T-cell (primary cell): Measurements from ENCODE around the gene OPN3. TPM values are rescaled to one million over a fixed set of nuclear protein-coding genes. Genes with fewer than 3 reads are reported as not detected.

ENCODE experiments used
- ATAC-seq, 4 experiments: fragments of 200-7000 bp in 3 of 4; fragments of 150-1000 bp in 1 of 4; cut with Tn5 transposase; replicated peaks in 1 of 4; 1 replicate in 3 of 4; 2 replicates in 1 of 4; pipeline ENCODE4 v1.10.0; 2021; ENCODE audit warnings: moderate library complexity in 3 of 4, mild to moderate bottlenecking in 2 of 4, moderate number of reproducible peaks in 1 of 4
- CTCF ChIA-PET, 2 donors: fragments of 300-600 bp; sonication (Branson Sonifier 250); formaldehyde crosslinking; loops; one replicate each; lab custom pipeline; 2022; ENCODE audit warnings: antibody characterized with exemption in 2 of 2; lab: Charles Lee
- POLR2A ChIA-PET, 2 donors: fragments of 300-600 bp; sonication (Branson Sonifier 250); formaldehyde crosslinking; loops; one replicate each; lab custom pipeline; 2022; ENCODE audit warnings: antibody characterized with exemption in 2 of 2; lab: Charles Lee
- DNase-seq, 35 experiments: peaks; one replicate each; pipeline versions ENCODE4 v3.0.0 to v3.0.0-alpha.2; 2013 to 2023
- H3K27ac ChIP-seq: one replicate; pipeline ENCODE4 v1.5.1; 2013; ENCODE audit warnings: low read length
- H3K27me3 ChIP-seq, 2 experiments: replicated peaks in 1 of 2; 1 replicate in 1 of 2; 2 replicates in 1 of 2; pipeline versions ENCODE4 v1.6.1 to v1.7.0; 2013; ENCODE audit warnings: low read length in 1 of 2, mixed read lengths in 1 of 2; ENCODE audit not compliant: control insufficient read depth in 2 of 2, insufficient read depth in 2 of 2; ENCODE audit errors: extremely low read depth in 1 of 2
- H3K36me3 ChIP-seq, 2 donors: 1 replicate in 1 of 2; 2 replicates in 1 of 2; pipeline versions ENCODE4 v1.6.1 to v1.7.0; 2013; ENCODE audit warnings: low read length in 1 of 2; ENCODE audit not compliant: control insufficient read depth in 2 of 2, insufficient read depth in 1 of 2; ENCODE audit errors: extremely low read depth in 1 of 2
- H3K4me1 ChIP-seq, 2 experiments: 1 replicate in 1 of 2; 2 replicates in 1 of 2; pipeline versions ENCODE4 v1.6.1 to v1.7.0; 2013; ENCODE audit warnings: low read length in 2 of 2, mixed read lengths in 1 of 2; ENCODE audit not compliant: insufficient read depth in 2 of 2, control insufficient read depth in 1 of 2; ENCODE audit errors: extremely low read depth in 1 of 2
- H3K4me3 ChIP-seq, 2 donors: 1 replicate in 1 of 2; 2 replicates in 1 of 2; pipeline versions ENCODE4 v1.5.1 to v1.7.0; 2013; ENCODE audit warnings: mild to moderate bottlenecking in 2 of 2, low read length in 1 of 2, moderate library complexity in 1 of 2; ENCODE audit not compliant: control insufficient read depth in 1 of 2; ENCODE audit errors: extremely low read depth in 1 of 2
- H3K9me3 ChIP-seq: 2 replicates; pipeline ENCODE4 v1.7.0; 2013
- H3K27ac Mint-ChIP-seq, 2 donors: one replicate each; pipeline ENCODE4 v1.8.0; 2020 to 2021; ENCODE audit warnings: mild to moderate bottlenecking in 2 of 2, mixed read lengths in 2 of 2
- H3K27me3 Mint-ChIP-seq, 2 donors: one replicate each; pipeline ENCODE4 v1.8.0; 2021 to 2022; ENCODE audit warnings: mixed read lengths in 2 of 2
- H3K36me3 Mint-ChIP-seq: one replicate; pipeline ENCODE4 v1.8.0; 2021; ENCODE audit warnings: mixed read lengths
- H3K4me1 Mint-ChIP-seq, 3 donors: one replicate each; pipeline ENCODE4 v1.8.0; 2020 to 2022; ENCODE audit warnings: mixed read lengths in 3 of 3, mild to moderate bottlenecking in 1 of 3
- H3K4me3 Mint-ChIP-seq, 3 donors: one replicate each; pipeline ENCODE4 v1.8.0; 2020 to 2022; ENCODE audit warnings: mild to moderate bottlenecking in 3 of 3, mixed read lengths in 3 of 3, moderate library complexity in 3 of 3
- H3K9me3 Mint-ChIP-seq, 3 donors: one replicate each; pipeline ENCODE4 v1.8.0; 2020 to 2022; ENCODE audit warnings: mixed read lengths in 3 of 3
- WGBS: methylation state at CpG from one replicate; pipeline ENCODE4 v1.1.5; 2013; ENCODE audit warnings: missing lambda C conversion rate; ENCODE audit not compliant: insufficient coverage; 5-methylcytosine and 5-hydroxymethylcytosine counted together
- total RNA-seq, 35 experiments: library from RNA in 6 of 35; stranded (reverse) in 6 of 35; fragments of 120-200 nt in 1 of 35; gene quantifications; one replicate each; pipeline versions ENCODE4 v1.2.1 to v1.2.4 and lab custom pipeline; 2013 to 2026

The OPN3 gene
- total RNA-seq, 5 donors from 2014 or later (not counting 1 experiment from before 2014, with no cell fraction given) = 4.1 to 8.8 (median 7.3) TPM

DNA sequence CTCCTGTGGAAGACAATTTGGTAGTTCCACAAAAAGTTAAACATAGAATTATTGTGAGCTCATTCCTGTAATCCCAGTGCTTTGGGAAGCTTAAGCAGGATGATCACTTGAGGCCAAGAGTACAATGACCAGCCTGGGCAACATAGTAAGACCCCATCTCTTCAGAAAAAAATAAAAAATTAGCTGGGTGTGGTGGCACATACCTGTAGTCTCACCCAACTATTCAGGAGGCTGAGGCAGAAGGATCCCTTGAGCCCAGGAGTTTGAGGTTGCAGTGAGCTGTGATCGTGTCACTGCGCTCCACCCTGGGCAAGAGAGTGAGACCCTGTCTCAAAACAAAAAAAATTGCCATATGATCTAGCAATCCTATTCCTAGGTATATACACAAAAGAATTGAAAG is 4.1 kb upstream of the OPN3 start:
- DNase-seq (no peak), ATAC-seq (no peak)
- peaks cover 0 to 9% of the 10 kb centered on the region in 2 experiments for H3K4me1 ChIP-seq
- Mint-ChIP-seq H3K4me1 (peaks cover 8 to 9% (median 9%) of the 10 kb centered on the region in 3 donors), H3K36me3 (no peaks in the 10 kb centered on the region), H3K4me3 (no peak overlapping the region), H3K27me3 (no peaks in the 10 kb centered on the region), H3K27ac (no peak overlapping the region), H3K9me3 (peaks cover 4 to 12% (median 7%) of the 10 kb centered on the region in 3 donors)
- H3K27me3 ChIP-seq = no peaks in the 10 kb centered on the region
- no peaks in the 10 kb centered on the region for H3K36me3 ChIP-seq
- ChIA-PET CTCF (interaction anchor here in 1 of 2 donors (1.3 to 1.5 kb wide), 2 partner anchors 34 kb away, joined by 3 to 5 read pairs; no protein-coding TSS in a partner anchor), POLR2A (no interaction called here)
- no peak overlapping the region for H3K4me3 ChIP-seq
- no peak overlapping the region for H3K27ac ChIP-seq
- H3K9me3 ChIP-seq = no peaks in the 10 kb centered on the region
- no CpG with 5 or more reads among the region's 2 CpGs for WGBS

DNA sequence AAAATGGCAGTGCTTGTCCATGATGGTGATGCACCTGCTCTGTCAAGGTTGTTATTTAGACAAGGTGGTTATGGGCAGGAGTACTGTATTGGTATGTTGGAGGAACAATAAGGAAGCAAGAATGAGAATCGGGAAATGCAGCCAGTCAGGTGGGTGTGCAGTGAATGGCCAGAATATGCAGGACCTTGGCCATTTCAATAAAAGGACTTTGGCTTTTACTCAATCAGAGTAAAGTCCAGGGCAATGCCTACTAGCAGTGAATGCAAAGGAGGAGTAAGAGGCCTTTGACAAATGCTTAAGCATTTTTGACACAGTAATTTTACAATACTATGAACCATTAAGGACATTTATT is 2.4 kb upstream of the OPN3 start:
- H3K36me3 ChIP-seq = no peaks in the 10 kb centered on the region
- H3K9me3 ChIP-seq = no peaks in the 10 kb centered on the region
- ChIA-PET POLR2A (interaction anchor here in 1 of 2 donors (0.6 to 0.7 kb wide), 2 partner anchors 10 to 18 kb away, joined by 5 to 8 read pairs; partner anchors contain the start of gene WDR64), CTCF (interaction anchor here in 1 of 2 donors (1.5 kb wide), 1 partner anchor 32 kb away, joined by 5 read pairs; no protein-coding TSS in a partner anchor)
- 100% methylated on average over 1 of the region's 1 CpG for WGBS
- Mint-ChIP-seq H3K4me1 (peaks cover 23 to 25% (median 24%) of the 10 kb centered on the region in 3 donors), H3K27me3 (no peaks in the 10 kb centered on the region), H3K36me3 (peaks cover under 1% of the 10 kb centered on the region), H3K27ac (no peak overlapping the region), H3K9me3 (peaks cover 4 to 12% (median 7%) of the 10 kb centered on the region in 3 donors), H3K4me3 (no peak overlapping the region)
- H3K4me1 ChIP-seq = peaks cover 12% of the 10 kb centered on the region in 2 experiments
- H3K4me3 ChIP-seq = no peak overlapping the region
- ATAC-seq = no peak
- H3K27ac ChIP-seq = no peak overlapping the region
- no peak for DNase-seq
- H3K27me3 ChIP-seq = no peaks in the 10 kb centered on the region

DNA sequence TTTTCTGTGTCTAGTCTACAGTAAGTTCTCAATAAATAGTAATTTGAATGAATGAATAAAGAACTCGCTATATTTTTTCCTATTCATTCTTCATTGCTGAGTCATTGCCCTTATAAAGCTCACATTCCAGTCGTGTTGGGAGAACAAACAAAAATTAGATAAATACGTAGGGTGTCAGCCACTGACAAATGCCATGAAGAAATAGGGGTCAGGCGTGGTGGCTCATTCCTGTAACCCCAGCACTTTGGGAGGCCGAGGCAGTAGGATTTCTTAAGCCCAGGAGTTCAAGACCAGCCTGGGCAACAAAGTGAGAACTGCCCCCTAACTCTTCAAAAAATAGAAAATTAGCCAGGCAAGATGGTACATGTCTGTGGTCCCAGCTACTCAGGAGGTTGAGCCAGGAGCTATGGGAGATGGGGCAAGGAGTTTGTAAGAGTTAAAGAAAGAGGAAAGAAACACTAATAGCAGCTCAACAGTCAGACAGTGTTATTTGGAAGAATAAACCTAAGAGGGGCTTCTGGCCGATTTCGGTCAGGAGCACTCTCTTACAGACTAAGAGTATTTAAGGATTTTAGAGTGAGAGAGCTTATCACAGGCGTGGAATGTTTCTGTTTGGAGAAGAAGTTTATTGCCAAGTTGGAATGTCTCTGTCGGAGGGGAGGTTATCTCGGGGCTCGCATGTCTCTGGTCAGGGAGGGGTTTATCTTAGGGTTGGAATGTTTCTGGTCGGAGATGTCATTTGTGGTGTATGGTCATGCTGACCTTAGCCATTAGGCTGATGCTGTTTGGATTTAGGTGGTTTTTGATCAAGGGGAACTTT is 1.8 kb upstream of the OPN3 start:
- Histone ChIP-seq H3K36me3 (no peaks in the 10 kb centered on the region), H3K4me1 (peaks cover 12 to 16% of the 10 kb centered on the region in 2 experiments), H3K4me3 (no peak overlapping the region), H3K27me3 (no peaks in the 10 kb centered on the region), H3K9me3 (no peaks in the 10 kb centered on the region), H3K27ac (no peak overlapping the region)
- ChIA-PET CTCF (interaction anchor here in 1 of 2 donors (1.2 to 1.6 kb wide), 2 partner anchors 15 to 32 kb away, joined by 3 to 7 read pairs; no protein-coding TSS in a partner anchor), POLR2A (interaction anchor here in 1 of 2 donors (0.6 to 0.7 kb wide), 2 partner anchors 10 to 18 kb away, joined by 5 to 8 read pairs; partner anchors contain the start of gene WDR64)
- Mint-ChIP-seq H3K4me3 (no peak overlapping the region), H3K4me1 (peaks cover 29 to 31% (median 30%) of the 10 kb centered on the region in 3 donors), H3K27ac (peak overlapping the region; percentile 11 to 87), H3K9me3 (peaks cover 4 to 12% (median 7%) of the 10 kb centered on the region in 3 donors), H3K27me3 (no peaks in the 10 kb centered on the region), H3K36me3 (peaks cover 4% of the 10 kb centered on the region)
- WGBS = 95% methylated on average over 10 of the region's 12 CpGs
- DNase-seq = no peak
- ATAC-seq = no peak

DNA sequence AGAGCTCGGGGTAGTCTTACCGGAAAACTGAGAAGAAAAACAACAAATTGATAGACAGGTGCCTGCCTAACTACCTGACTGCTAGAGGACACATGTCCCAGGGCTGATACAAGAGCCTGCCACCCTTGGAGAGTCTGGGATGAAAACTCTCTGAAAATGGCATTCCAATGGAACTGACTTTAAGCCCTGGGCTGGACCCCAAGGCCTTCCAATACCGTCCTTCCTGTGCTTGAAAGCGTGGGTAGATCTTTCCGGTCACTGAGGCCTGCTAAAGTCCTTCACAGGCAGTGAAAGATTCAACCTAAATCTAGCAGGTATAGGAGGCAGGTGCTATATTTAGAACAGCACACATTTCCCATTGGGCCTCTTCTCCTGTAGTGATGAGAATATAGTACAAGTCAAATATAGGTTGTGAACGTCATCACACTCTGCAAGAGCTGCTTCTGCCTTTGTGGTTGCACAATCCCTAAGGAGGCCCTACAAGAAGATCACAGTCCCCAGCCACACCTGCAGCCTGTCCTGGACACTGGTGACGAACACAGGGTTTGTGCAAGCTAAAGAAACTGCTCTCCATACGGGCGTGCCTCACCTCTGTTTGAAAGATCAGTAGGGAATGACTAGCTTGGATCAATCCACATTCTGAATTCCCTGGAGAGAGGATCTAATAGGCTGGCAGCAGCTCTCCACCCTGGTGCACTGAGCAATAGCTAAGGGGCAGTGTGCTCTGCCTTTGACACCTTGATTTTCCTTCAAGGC is 876 bp upstream of the OPN3 start:
- H3K27me3 Mint-ChIP-seq = no peaks in the 10 kb centered on the region
- H3K36me3 ChIP-seq = no peaks in the 10 kb centered on the region
- WGBS = 98% methylated on average over 5 of the region's 9 CpGs
- peak overlapping the region; percentile 87 to 88 for H3K27ac Mint-ChIP-seq
- H3K9me3 ChIP-seq = no peaks in the 10 kb centered on the region
- peak overlapping the region; percentile 77 to 88 (median 80) for H3K4me3 Mint-ChIP-seq
- peak overlapping the region in 1 of 2 donors; percentile 39 for H3K4me3 ChIP-seq
- H3K4me1 Mint-ChIP-seq = peaks cover 35 to 39% (median 35%) of the 10 kb centered on the region in 3 donors
- DNase-seq (peak in 2 of 35 experiments; percentile 7 to 14), ATAC-seq (no peak)
- ChIA-PET POLR2A (interaction anchor here (0.6 to 0.8 kb wide), 5 partner anchors 9 to 117 kb away, joined by 3 to 11 read pairs (median 5); no protein-coding TSS in a partner anchor), CTCF (interaction anchor here (0.6 to 1.6 kb wide), 5 partner anchors 14 to 171 kb away, joined by 3 to 7 read pairs (median 3); no protein-coding TSS in a partner anchor)
- peaks cover 12 to 16% of the 10 kb centered on the region in 2 experiments for H3K4me1 ChIP-seq
- peaks cover 4% of the 10 kb centered on the region for H3K36me3 Mint-ChIP-seq
- H3K27me3 ChIP-seq = no peaks in the 10 kb centered on the region
- H3K9me3 Mint-ChIP-seq = peaks cover 4 to 12% (median 7%) of the 10 kb centered on the region in 3 donors
- peak overlapping the region; percentile 55 for H3K27ac ChIP-seq

DNA sequence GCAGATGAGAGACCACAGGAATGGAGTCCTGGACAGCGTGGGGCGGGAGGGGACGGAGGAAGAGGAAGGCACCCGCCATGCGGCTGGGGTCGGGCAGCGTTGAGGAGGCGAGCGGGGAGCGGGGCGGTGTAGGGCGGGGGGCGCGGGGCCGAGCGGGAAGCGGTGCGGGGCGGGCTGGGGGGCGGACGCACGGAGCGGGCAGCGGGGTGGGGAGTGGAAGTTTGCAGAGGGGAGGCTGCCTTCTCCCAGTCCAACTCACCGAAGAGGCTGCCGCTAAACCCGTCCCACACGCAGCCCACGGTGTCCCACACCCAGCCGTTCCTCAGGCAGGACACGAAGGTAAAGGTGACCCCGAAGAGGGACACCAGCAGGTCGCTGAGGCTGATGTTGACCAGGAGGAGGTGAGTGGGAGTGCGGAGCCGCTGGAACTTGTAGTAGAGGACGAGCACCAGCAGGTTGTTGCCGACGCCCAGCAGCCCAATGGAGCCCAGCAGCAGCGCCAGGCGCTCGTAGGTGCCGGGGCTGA is 483 bp downstream of the OPN3 start:
- H3K4me3 Mint-ChIP-seq = peak overlapping the region; percentile 77 to 88 (median 83)
- POLR2A ChIA-PET = interaction anchor here (0.5 to 0.6 kb wide), 3 partner anchors 116 to 141 kb away, joined by 3 to 4 read pairs (median 3); partner anchors contain the start of gene FH (in 1 of the 2)
- peaks cover 4 to 12% (median 7%) of the 10 kb centered on the region in 3 donors for H3K9me3 Mint-ChIP-seq
- no peaks in the 10 kb centered on the region for H3K27me3 Mint-ChIP-seq
- Histone ChIP-seq H3K4me1 (peaks cover 12 to 19% of the 10 kb centered on the region in 2 experiments), H3K4me3 (peak overlapping the region; percentile 80 to 91), H3K27ac (peak overlapping the region; percentile 56), H3K36me3 (no peaks in the 10 kb centered on the region), H3K27me3 (no peaks in the 10 kb centered on the region), H3K9me3 (no peaks in the 10 kb centered on the region)
- ATAC-seq (peak; percentile 7 to 50 (median 18)), DNase-seq (peak in 16 of 35 experiments; percentile 0 to 46 (median 12))
- H3K27ac Mint-ChIP-seq = peak overlapping the region; percentile 8 to 62
- peaks cover 37 to 44% (median 39%) of the 10 kb centered on the region in 3 donors for H3K4me1 Mint-ChIP-seq
- CTCF ChIA-PET = no interaction called here
- peaks cover 14% of the 10 kb centered on the region for H3K36me3 Mint-ChIP-seq
- WGBS = under 1% methylated on average over 29 of the region's 42 CpGs
